Lower leg skin (tissue), 3 donors: Measurements from ENCODE around the gene ASIC2.

ENCODE experiments used
- CTCF ChIP-seq, 3 donors: fragments of 450-650 bp; IDR thresholded peaks; one replicate each; pipeline ENCODE4 v1.5.1; 2016; ENCODE audit warnings: antibody characterized with exemption in 3 of 3, mild to moderate bottlenecking in 3 of 3, moderate library complexity in 2 of 3
- POLR2A ChIP-seq, 2 donors: fragments of 450-650 bp; IDR thresholded peaks; one replicate each; pipeline ENCODE4 v1.6.1; 2016 to 2017; ENCODE audit warnings: antibody characterized with exemption in 2 of 2, mild to moderate bottlenecking in 1 of 2, moderate library complexity in 1 of 2

DNA sequence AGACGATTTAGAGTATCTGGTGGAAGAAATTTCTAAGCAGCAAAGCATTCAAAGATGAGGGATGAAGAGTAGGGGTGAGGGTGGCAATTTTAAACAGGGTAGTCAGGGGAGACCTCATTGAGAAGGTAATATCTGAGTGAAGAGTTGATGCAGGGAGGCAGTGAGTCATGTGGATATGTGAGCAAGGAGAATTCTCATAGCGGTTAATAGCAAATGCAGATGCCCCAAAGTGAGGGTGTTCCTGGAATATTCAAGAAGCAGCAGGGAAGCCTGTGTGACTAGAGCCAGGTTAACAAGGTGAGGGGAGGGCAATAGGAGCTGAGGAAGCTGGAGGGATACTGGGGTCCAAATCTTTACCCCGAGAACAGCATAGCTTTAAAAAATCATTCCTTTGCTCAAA lies 187.2 kb downstream of the ASIC2 start:
- TF ChIP-seq CTCF (IDR thresholded peaks at IDR 0.05) (no peak), POLR2A (IDR thresholded peaks at IDR 0.05) (no peak)
